Measurements from ENCODE around the gene ACTN1.

The ACTN1 gene

DNA sequence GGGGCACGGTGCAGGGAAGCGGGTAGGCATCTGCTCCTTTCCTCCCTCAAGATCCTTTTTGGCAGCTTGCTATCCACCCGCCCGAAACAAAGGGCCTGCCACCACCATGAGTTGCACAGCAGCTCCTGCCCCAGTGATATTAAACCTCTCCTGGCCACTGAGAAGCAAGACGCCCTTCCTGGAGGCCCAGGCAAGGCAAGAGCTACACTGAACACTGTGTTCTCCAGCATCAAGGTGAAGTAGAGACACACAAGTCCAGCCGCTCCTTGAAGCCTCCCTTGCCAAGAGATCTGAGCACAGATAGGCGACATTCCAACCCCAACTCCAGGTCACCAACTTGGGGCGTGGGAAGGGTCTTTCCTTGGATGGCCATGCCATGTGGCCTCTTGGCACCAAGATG is 70.9 kb downstream of the ACTN1 start:
- DNase-seq: no peak

GRCh38 chr14:68906439-68906838 is 72.7 kb downstream of the ACTN1 start:
- DNase-seq: no peak

- DNase-seq: no peak
Measured at GRCh38 chr14:68905107-68905895, 73.8 kb downstream of the ACTN1 start.

GRCh38 chr14:68902357-68902756 is 76.7 kb downstream of the ACTN1 start:
- no peak for DNase-seq

- no peak for DNase-seq
Measured at GRCh38 chr14:68899033-68899603, 80.0 kb downstream of the ACTN1 start.

- DNase-seq: no peak
Measured at GRCh38 chr14:68898248-68899032, 80.7 kb downstream of the ACTN1 start.

DNA sequence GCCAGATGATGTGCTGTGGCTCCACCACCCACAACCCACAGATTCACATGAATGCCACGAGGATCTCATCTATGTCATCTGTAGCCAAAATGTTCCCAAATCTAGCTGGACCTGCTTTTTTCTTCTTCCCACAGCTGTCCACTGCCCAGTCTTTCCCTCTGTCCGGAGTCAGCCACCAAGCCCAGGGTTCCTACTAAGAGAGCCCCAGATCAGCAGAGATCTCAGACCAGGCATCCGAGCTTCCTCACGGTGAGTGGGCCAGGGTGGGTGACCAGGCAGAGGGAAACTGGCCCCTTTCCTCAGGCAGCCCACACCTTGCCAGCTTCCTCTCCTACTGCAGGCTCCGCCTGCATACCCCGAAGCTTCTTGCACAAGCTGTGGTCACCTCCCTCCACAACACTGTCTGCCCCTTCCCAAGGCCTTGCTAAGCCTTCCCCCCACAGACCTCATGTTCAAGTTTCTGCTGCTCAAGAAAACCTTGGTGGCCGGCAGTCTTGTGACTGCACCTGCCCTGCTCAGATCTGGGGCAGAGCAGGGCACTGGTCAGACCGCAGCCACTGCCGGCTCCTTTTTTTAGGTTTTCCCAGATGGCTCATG is 81.4 kb downstream of the ACTN1 start:
- no peak for DNase-seq

DNA sequence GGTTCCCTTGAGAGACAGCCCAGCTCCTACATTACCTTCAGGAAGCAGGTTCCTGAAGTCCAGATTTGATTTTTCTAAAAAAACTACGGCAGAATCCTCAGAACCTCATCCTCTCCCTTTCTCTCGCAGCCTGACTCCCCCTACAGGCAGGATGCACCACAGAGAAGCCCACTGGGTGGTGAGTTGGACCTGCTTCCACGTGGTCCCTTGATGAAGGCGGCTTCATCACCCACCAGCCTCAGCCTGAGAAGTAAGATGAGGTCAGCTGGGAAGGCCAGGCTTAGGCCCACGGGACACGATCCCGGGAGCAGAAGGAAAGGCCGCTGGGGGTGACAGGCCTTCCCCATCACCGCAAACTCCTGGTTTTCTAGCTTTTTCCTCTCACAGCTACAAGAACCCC is 83.0 kb downstream of the ACTN1 start:
- no peak for DNase-seq

DNA sequence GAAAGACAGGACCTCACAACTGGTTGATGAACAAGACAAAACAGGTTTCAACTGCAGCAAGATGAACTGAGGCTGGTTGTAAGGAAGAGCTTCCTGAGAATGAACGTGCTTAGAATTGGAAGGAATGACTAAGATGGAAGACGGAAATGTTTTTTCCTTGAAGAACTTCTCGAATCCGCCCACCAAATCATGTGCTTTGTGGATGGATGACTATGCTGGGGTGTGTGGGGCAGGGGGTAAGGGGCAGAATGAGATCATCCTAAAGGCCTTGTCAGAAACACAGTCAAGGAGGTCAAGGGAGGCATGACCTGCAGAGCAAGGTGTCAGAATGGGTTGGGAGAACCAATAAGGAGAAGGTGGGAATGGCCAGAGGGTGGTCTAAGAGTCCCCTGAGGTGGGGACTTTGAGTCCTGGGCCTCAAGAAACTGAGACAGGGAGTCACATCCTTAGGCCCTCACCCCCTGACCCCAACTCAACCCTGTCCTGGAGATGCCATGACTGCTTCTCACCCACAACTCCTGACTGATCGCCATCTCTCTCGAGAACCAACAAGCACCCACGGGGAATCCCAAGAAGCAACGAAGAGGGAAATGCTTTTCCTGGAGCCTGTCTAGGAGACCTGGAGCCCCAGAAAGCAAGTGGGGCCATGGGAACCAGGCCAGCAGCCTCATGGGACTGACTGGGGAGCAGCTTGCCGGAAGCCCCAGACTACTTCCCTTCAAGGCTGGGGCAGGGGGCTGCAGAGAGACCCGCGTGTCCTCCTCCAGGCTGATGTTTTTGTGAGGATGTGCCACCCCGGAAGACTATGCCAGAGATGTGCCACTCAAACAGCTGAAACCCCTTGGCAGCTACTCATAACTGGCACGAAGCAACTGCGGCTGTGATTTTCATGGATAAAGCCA is 84.0 kb downstream of the ACTN1 start:
- no peak for DNase-seq

- no peak for DNase-seq
Measured at GRCh38 chr14:68894123-68894522, 85.0 kb downstream of the ACTN1 start.

- DNase-seq: no peak
Measured at GRCh38 chr14:68893566-68893965, 85.5 kb downstream of the ACTN1 start.

DNA sequence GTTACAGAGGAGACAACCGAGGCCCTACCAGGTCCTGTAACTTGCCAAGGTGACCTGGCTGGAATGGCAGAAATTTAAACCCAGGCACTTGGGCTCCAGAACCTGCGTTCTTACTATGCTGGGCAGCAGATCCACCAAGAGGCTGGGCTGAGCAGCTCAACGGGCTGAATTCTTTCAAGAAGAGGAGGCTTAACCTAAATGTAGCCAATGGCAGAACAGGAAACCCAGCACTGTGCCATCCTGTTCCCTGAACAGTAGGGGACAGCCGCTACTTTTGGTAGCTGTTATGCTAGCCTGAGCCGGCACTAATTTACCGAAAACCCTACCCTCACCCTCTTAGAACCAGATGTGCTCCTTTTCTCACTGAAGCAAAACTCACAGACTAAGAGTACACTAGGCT is 86.1 kb downstream of the ACTN1 start:
- no peak for DNase-seq

DNA sequence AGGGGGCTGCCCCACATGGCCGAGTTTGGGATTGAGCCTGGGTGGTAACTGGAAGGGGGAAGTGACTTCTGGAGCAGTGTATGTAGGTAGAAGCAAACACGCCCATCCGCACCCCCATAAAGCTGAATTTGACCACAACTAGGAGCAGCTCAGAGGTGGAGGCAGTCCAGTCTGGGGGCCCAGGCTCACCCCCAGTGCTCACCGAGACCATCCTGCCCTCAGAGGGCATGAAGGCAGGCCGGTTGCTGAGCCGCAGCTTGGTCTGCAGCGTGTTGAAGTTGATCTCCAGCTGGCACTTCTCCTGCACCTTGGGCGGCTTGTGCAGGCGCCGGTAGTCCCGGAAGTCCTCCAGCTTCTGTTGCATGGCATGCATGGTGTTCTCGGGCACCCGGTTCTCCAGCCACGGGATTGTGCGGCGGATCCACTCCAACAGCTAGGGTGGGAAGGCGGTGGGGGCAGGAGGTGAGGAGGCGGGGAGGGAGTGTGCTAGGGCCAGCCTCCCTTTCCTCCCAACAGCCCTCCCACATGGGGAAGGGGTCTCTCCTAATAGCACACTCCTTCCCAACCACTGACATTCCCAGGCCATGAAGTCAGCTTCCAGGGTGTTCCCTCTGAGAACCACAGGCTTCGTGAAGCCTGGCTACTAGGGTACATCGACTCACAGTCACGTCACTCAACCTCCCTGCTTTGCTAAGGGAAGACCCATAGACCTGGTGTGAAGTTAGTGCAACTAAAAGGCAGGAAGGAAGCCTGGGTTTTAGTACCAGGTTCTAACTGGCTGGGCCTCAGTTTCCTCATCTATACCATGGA is 87.0 kb downstream of the ACTN1 start:
- no peak for DNase-seq

DNA sequence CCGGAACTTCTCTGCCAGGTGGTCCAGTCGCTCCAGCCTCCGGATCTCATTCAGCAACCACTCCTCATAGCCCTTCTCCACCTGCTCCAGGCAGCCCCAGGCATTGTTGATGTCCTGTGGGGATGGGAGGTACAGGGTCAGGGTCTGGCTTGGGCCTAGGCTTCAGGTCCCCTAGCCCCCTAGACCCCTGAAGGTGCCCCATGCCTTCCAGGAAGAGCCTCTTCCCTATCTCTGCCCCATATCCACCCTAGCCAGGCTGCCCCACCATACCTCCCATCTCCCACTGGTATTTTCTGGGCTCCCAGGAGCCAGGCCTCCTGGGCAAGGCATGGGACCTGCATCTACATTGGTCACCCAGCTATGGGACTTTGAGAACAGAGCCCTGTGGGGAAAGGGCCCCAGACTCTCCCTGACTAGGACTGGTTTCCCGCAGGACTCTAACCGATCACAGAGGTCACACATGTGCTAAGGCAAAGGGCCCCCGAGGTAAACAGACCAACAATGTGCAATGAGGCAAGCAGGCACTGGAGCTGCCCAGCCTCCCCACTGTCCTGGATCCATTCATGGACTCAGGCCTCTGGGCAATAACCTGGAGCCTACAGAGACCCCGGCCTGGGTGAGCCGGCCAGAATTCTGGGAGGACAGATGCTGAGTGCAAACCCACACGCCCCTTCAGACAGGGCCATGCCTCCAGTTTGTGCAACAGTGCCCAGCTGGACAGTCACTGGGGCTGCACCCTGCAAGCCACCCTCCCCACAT is 88.8 kb downstream of the ACTN1 start:
- DNase-seq: no peak

- DNase-seq: no peak
Measured at GRCh38 chr14:68888883-68889282, 90.2 kb downstream of the ACTN1 start.

- DNase-seq: no peak
Measured at GRCh38 chr14:68888025-68888850, 90.9 kb downstream of the ACTN1 start.

GRCh38 chr14:68886109-68886434 is 93.0 kb downstream of the ACTN1 start:
- no peak for DNase-seq

- DNase-seq: no peak
Measured at GRCh38 chr14:68885226-68886108, 93.6 kb downstream of the ACTN1 start.
